A673 (cell line): Measurements from ENCODE around the gene SFT2D1.

Experiments
- EZH2 ChIP-seq: fragments of 200-600 bp; sonication (generic); IDR thresholded peaks from 2 replicates; pipeline ENCODE4 v1.6.1; 2017; ENCODE audit warnings: borderline replicate concordance, low read depth, mild to moderate bottlenecking, mixed read lengths, antibody characterized with exemption, low read length; ENCODE audit not compliant: poor library complexity, severe bottlenecking
- TF ChIP-seq, protein P1 (sequence below): fragments of 300-800, 200-600 bp; sonication (generic); conservative IDR thresholded peaks from 2 replicates; pipeline ENCODE4 v1.5.1; 2017; ENCODE audit warnings: low read depth, mild to moderate bottlenecking, antibody characterized with exemption, low read length, moderate library complexity, mixed read lengths

- TF ChIP-seq, protein P1, sequence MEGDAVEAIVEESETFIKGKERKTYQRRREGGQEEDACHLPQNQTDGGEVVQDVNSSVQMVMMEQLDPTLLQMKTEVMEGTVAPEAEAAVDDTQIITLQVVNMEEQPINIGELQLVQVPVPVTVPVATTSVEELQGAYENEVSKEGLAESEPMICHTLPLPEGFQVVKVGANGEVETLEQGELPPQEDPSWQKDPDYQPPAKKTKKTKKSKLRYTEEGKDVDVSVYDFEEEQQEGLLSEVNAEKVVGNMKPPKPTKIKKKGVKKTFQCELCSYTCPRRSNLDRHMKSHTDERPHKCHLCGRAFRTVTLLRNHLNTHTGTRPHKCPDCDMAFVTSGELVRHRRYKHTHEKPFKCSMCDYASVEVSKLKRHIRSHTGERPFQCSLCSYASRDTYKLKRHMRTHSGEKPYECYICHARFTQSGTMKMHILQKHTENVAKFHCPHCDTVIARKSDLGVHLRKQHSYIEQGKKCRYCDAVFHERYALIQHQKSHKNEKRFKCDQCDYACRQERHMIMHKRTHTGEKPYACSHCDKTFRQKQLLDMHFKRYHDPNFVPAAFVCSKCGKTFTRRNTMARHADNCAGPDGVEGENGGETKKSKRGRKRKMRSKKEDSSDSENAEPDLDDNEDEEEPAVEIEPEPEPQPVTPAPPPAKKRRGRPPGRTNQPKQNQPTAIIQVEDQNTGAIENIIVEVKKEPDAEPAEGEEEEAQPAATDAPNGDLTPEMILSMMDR, result no peak
- no peak for TF ChIP-seq EZH2
Measured at GRCh38 chr6:166305562-166306117, 36.7 kb downstream of the SFT2D1 start.
